Limb (tissue), 2 donors: Measurements from ENCODE around the gene TXNDC11.
"Not testable (repeated sequence)": the region's sequence is repeated elsewhere in the genome, so short reads cannot be mapped to it uniquely, and the experiment has no call there.

ENCODE experiments used
- DNase-seq, 2 donors: peaks; one replicate each; pipeline ENCODE4 v3.0.0-alpha.2; 2016; ENCODE audit errors: extremely low spot score in 2 of 2

Gene TXNDC11

GRCh38 chr16:11742536-11743307 is at the start of gene TXNDC11:
TSS of gene TXNDC11 (minus strand) at chr16:11742857. CDS start at chr16:11742730, 127 bp downstream.
- DNase-seq, result peak; percentile 96 to 100

- no peak for DNase-seq
Observed at GRCh38 chr16:11791144-11791828, 48.6 kb upstream of the TXNDC11 start.

- DNase-seq, result no peak
Observed at GRCh38 chr16:11788914-11789313, 46.3 kb upstream of the TXNDC11 start.

GRCh38 chr16:11784980-11785599 is 42.4 kb upstream of the TXNDC11 start:
- DNase-seq, result not testable (repeated sequence)

GRCh38 chr16:11784381-11784780 is 41.7 kb upstream of the TXNDC11 start:
- DNase-seq, result not testable (repeated sequence)

- DNase-seq, result no peak
Observed at GRCh38 chr16:11784038-11784369, 41.3 kb upstream of the TXNDC11 start.

GRCh38 chr16:11783319-11784037 is 40.8 kb upstream of the TXNDC11 start:
- no peak for DNase-seq

GRCh38 chr16:11781773-11782172 is 39.1 kb upstream of the TXNDC11 start:
- DNase-seq, result peak in 1 of 2 donors; percentile 60

- DNase-seq, result no peak
Observed at GRCh38 chr16:11780991-11781680, 38.5 kb upstream of the TXNDC11 start.

- DNase-seq, result no peak
Observed at GRCh38 chr16:11779074-11779473, 36.4 kb upstream of the TXNDC11 start.

GRCh38 chr16:11774065-11774626 is 31.5 kb upstream of the TXNDC11 start:
- DNase-seq, result no peak

- DNase-seq, result no peak
Observed at GRCh38 chr16:11768849-11769248, 26.2 kb upstream of the TXNDC11 start.

GRCh38 chr16:11762431-11762830 is 19.8 kb upstream of the TXNDC11 start:
- DNase-seq, result no peak

GRCh38 chr16:11759997-11760396 is 17.3 kb upstream of the TXNDC11 start:
- no peak for DNase-seq

- DNase-seq, result no peak
Observed at GRCh38 chr16:11759163-11759834, 16.6 kb upstream of the TXNDC11 start.

- no peak for DNase-seq
Observed at GRCh38 chr16:11757671-11758545, 15.3 kb upstream of the TXNDC11 start.

- no peak for DNase-seq
Observed at GRCh38 chr16:11756248-11756647, 13.6 kb upstream of the TXNDC11 start.

- peak in 1 of 2 donors; percentile 32 for DNase-seq
Observed at GRCh38 chr16:11755022-11755760, 12.5 kb upstream of the TXNDC11 start.

- no peak for DNase-seq
Observed at GRCh38 chr16:11752856-11753255, 10.2 kb upstream of the TXNDC11 start.
